HG03025 (cell line): ENCODE measurements around the gene CUX1.
A peak's percentile ranks its signal among the peaks of the same experiment; 100 is the strongest.
"Not testable (repeated sequence)": the region's sequence is repeated elsewhere in the genome, so short reads cannot be mapped to it uniquely, and the experiment has no call there.

Experiments
- ATAC-seq: cut with Tn5 transposase; IDR thresholded peaks from one replicate; pipeline ENCODE4 v1.9.1; 2021; ENCODE audit warnings: mild to moderate bottlenecking, moderate library complexity; ENCODE audit not compliant: unreplicated experiment, low FRiP score

Gene CUX1

GRCh38 chr7:101989101-101989500 is 171.7 kb downstream of the CUX1 start:
- ATAC-seq: no peak

GRCh38 chr7:101990811-101991418 is 173.5 kb downstream of the CUX1 start:
- peak; percentile 69 for ATAC-seq

DNA sequence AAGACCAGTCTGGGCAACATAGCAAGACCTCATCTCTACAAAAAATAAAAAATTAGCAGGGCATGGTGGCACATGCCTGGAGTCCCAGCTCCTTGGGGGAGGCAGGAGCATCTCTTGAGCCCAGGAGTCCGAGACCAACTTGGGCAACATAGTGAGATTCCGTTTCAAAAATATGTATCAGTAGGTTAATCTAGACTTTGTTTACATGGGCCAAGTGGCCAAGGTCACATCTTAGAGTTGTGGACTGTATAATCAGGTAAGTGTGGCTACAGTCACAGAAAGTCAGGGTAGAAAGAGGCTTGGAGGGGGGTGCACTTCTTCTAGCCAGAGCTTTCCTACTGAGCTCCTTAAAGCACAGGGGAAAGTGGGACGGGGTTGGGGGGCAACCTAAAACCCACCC is 174.4 kb downstream of the CUX1 start:
- ATAC-seq: no peak

DNA sequence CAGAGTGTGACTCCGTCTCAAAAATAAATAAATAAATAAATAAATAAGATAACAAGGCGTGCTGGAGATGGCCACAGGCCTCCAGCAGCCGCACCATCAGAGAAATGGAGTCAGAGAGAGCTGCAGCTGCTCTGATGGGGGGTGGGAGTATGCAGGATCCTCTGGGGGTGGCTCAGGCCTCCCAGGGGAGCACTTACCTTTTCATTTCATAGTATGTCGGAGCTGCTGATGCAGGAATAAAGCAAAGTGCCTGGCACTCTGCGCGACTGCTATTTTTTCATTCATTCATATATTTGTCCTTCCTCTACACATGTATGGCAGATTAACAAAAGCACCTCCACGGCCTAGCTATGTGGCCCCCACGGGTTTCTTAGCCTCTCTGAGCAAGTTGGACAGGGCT is 175.9 kb downstream of the CUX1 start:
- no peak for ATAC-seq

- ATAC-seq: no peak
Measured at GRCh38 chr7:101995121-101995520, 177.7 kb downstream of the CUX1 start.

DNA sequence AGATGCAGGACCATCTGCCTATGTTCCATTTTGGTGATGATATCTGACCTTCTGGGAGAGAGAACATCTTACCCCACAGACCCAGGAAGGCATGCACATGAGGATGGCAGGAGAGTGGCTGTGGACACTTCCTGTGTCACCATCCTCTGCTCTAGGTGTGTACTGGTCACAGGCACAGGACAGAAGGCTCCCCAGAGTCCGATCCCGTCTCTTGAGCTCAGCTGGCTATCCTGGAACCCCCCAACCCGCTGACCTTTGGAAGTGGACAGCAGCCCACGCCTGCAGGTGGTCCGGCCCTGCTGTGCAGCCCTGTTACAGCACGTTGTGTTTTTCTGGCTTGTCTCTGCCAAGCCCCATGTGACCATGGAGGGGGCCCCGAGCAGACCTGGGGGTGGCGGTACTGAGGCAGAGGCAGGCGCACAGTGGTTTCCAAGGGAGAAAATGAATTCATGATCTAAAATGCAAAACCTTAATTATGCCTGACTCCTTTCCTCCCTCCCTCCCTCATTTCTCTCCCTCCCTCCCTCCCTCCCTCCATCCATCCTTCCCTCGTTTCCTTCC is 178.8 kb downstream of the CUX1 start:
- no peak for ATAC-seq

- no peak for ATAC-seq
Measured at GRCh38 chr7:101996876-101997275, 179.4 kb downstream of the CUX1 start.

DNA sequence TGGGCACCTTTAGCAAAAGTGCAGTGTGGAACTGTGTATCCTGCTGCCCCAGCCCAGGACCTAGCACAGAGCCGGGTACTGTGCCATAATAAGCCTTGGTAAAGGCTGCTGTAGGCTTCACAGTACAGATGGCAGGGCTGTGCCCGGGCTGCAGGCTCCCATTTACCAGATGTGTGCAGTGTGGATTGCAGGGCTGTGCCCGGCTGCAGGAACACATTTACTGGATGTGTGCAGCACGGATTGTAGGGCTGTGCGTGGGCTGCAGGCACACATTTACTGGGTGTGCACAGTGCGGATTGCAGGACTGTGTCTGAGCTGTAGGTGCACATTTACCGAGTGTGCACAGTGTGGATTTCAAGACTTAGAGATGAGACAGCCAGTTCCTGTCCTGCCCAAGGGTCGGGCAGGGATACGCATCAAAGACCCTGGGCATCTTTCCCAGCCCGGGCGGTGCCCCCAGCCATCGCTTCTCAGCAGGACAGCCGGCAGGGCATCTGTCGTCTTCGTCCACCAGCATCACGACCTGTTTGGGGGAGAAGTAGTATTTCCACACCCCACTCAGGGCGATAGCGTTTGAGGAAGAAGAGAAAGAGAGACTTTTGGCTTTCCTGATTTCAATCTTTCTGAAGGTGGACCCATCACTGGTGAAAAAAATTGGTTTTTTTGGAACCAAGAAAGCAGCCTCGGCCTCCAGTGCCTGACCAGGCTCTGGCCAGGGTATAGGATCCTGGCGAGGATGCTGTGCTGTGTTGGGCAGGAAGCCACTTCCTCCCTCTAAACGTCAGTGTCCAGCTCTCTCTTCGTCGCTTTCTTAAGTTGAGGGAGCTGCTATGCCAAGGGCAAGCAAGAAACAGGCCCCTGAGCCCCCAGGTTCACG is 180.8 kb downstream of the CUX1 start:
- ATAC-seq: no peak

GRCh38 chr7:101998906-101999240 is 181.4 kb downstream of the CUX1 start:
- no peak for ATAC-seq

DNA sequence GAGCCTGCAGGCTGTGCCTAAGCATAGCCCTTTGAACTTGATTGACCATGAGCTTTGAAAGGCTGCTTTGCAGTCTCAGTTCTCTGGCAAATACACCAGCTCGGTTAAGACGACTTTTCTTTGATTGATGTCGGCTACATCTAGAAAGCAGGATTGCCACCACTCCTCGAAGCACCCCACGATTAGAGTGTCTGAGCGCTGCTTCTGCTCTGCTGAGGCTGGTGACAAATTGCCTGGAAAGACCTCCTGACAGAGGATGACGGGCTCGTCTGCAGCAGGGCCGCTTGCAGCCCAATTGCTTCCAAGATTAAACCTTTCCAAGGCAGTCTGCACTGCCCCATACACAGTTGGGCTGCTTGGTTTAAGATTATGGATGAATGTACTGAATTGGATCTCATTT is 182.0 kb downstream of the CUX1 start:
- no peak for ATAC-seq

- ATAC-seq: no peak
Measured at GRCh38 chr7:102000123-102000522, 182.7 kb downstream of the CUX1 start.

- ATAC-seq: no peak
Measured at GRCh38 chr7:102004229-102004628, 186.8 kb downstream of the CUX1 start.

DNA sequence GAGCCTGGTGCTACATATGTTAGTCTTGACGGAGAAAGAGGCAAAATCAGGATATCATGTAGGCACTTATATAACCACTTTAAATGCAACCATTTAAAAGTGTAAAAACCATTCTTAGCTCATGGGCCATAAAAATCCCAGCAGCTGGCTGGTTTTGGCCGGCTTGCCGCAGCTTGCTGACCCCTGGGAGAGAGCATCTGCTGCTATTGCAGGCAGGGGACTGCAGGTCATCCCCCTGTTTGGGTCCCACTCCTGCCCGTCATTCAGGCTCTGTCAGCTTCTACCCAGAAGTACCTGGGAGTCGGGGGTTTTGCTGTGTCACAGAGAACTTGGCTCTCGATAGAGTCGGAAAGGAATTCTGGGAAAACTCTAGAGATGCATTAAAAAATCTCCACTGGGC is 187.4 kb downstream of the CUX1 start:
- ATAC-seq: no peak

DNA sequence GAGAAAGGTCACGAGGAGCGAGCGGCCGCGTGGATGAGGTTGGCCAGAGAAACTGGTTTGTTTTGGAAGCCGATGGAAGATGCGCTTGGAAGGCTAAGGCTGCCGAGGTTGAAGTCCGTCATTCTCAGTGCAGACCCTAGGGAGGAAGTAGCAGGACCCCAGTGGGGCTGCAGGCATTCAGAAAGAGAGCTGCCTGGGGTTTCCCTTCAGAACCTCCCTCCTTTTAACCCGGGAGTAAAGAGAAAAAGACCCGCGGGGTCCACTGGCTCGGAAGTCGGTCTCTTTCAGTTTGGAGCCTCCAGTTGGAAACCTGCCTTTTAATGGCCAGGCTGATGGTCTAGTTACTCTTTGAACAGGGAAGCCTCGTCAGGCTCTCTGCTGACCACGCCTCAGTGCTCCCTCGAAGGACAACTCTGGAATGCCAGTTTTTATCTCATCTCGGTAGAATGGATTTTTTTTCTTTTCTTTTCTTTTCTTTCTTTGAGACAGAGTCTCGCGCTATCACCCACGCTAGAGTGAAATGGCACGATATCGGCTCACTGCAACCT is 188.6 kb downstream of the CUX1 start:
- ATAC-seq: no peak

DNA sequence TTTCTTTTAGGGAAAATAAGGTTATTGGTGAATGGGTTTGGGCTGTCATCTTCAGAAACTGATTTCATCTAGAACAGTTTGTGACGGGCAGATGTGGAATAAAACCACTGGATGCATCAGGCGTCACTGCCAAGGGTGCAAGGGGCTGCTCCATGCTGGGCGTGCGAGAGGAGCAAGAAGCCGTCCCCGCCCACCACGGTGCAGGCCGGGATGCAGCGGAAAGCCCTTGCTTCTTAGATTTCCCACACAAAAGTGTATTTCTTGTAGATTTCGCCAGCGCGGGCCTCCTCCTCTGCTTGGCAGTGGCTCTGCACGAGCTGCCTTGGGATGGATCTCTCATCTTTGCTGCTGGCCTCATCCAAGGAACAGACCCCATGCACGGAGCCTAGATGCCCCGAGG is 189.3 kb downstream of the CUX1 start:
- ATAC-seq: no peak

DNA sequence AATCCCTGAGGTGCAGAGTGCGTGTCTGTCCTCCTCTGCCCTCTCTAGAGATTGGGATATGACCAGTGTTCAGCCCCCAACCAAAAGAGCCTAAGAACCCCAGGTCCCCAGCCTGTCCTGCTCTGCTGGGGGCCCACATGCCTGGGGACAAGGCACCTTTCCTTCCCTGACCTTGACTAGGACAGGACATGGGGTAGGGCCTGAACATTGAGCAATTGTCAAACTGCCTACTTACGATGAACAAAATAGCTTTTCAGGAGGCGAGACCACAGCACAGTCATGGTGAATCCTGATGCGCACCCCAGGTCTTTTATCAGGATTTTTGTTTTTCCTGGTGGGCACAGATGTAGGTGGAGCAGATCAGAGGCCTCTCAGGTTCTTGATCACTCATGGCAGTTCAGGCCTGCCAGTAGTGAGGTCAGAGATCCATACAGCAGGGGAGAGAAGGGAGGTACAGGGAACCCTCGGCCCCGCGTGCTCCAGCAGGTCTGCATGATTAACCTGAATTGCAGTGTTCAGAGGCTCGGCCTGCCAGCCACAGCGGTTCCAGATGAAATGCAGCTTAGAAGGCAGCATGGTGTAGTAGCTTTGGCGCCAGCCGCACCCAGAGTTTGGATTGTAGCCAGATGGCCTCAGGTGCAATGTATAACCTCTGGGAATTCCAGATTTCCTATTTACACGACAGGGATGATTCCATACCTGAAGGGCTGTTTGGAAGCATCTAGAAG is 191.3 kb downstream of the CUX1 start:
- ATAC-seq: no peak

DNA sequence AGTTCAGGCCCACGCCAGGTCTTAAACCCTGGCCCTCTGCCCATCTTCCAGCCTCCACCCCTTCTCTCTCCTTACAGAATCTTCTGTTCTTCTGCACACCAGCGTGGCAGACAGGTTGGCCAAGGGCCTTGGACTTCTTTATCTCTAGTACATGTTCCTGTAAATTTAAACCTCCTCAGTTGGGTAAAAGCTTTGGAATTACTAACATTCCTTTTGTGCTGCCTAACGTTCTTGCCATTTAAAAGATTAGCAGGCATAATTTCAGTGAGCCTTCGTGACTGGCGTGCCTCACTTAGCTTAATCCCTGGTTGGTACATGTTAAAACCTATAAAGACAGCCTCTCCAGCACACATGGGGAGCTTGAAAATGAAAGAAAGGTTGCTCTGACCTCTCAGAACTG is 192.2 kb downstream of the CUX1 start:
- no peak for ATAC-seq

GRCh38 chr7:102012112-102012830 is 194.8 kb downstream of the CUX1 start:
- not testable (repeated sequence) for ATAC-seq

GRCh38 chr7:102012941-102013461 is 195.6 kb downstream of the CUX1 start:
- ATAC-seq: no peak

DNA sequence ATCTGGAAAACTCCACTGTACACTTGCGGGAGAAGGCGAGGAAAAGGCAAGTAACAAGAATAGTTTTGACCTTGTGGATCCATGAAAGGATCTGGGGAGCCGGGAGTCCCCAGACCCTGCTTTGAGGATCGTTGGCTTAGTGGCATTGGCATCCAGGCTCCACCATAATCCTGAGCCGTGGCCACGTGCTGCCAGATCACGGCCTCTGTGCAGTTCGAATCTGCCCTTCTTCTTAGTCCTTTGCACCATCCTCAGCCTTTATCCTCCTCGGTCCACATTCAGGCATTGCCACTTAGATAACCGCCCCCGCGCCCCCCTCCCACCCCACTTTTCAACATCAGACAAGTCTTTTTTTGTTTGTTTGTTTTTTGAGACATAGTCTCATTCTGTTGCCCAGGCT is 201.4 kb downstream of the CUX1 start:
- no peak for ATAC-seq
